A549 (cell line): ENCODE measurements around the gene DDX1.

Source experiments
- CEBPB ChIP-seq, 2 experiments: fragments of >200 bp in 1 of 2; sonication (Bioruptor Twin) in 1 of 2; formaldehyde crosslinking in 1 of 2; IDR thresholded peaks; 2 replicates each; pipeline ENCODE4 v1.6.1; 2012 to 2016
- CHD2 ChIP-seq: fragments of 150-350 bp; IDR thresholded peaks from 2 replicates; pipeline ENCODE4 v1.6.1; 2014; ENCODE audit warnings: low read length; ENCODE audit not compliant: partially characterized antibody
- ESRRA ChIP-seq: fragments of 150-350 bp; IDR thresholded peaks from 2 replicates; pipeline ENCODE4 v1.6.1; 2014; ENCODE audit warnings: mild to moderate bottlenecking, low read length, borderline replicate concordance
- FOSL2 ChIP-seq, 2 experiments: fragments of 450-650 bp in 1 of 2; fragments of >200 bp in 1 of 2; sonication (Bioruptor Twin) in 1 of 2; formaldehyde crosslinking; IDR thresholded peaks; 2 replicates each; pipeline versions ENCODE4 v1.5.0 to v1.6.1; 2016 to 2020; ENCODE audit warnings: mild to moderate bottlenecking in 1 of 2, moderate library complexity in 1 of 2
- HDAC2 ChIP-seq: fragments of 200-600 bp; sonication (generic); IDR thresholded peaks from 2 replicates; pipeline ENCODE4 v1.6.1; 2016
- PBX3 ChIP-seq: IDR thresholded peaks from 2 replicates; pipeline ENCODE4 v1.6.1; 2012
- PHF8 ChIP-seq: fragments of 200-600 bp; sonication (generic); IDR thresholded peaks from 2 replicates; pipeline ENCODE4 v1.6.1; 2016; ENCODE audit warnings: low read depth, mild to moderate bottlenecking, antibody characterized with exemption, moderate library complexity, borderline replicate concordance
- POLR2A ChIP-seq: IDR thresholded peaks from 2 replicates; pipeline ENCODE4 v1.6.1; 2012; ENCODE audit warnings: mild to moderate bottlenecking, low read length
- RAD21 ChIP-seq, 2 experiments: fragments of >200 bp in 1 of 2; sonication (Bioruptor Twin) in 1 of 2; formaldehyde crosslinking in 1 of 2; IDR thresholded peaks in 1 of 2; conservative IDR thresholded peaks in 1 of 2; 2 replicates in 1 of 2; 3 replicates in 1 of 2; pipeline ENCODE4 v1.6.1; 2012 to 2018; ENCODE audit warnings: inconsistent platforms in 1 of 2
- RNF2 ChIP-seq: fragments of 200-600 bp; sonication (generic); IDR thresholded peaks from 2 replicates; pipeline ENCODE4 v1.6.1; 2016; ENCODE audit warnings: low read depth, mild to moderate bottlenecking, antibody characterized with exemption, moderate library complexity, borderline replicate concordance
- TF ChIP-seq, protein P1 (sequence below): fragments of >200 bp; sonication (Bioruptor Twin); formaldehyde crosslinking; IDR thresholded peaks from 3 replicates; pipeline ENCODE4 v1.5.1; 2016

DNA sequence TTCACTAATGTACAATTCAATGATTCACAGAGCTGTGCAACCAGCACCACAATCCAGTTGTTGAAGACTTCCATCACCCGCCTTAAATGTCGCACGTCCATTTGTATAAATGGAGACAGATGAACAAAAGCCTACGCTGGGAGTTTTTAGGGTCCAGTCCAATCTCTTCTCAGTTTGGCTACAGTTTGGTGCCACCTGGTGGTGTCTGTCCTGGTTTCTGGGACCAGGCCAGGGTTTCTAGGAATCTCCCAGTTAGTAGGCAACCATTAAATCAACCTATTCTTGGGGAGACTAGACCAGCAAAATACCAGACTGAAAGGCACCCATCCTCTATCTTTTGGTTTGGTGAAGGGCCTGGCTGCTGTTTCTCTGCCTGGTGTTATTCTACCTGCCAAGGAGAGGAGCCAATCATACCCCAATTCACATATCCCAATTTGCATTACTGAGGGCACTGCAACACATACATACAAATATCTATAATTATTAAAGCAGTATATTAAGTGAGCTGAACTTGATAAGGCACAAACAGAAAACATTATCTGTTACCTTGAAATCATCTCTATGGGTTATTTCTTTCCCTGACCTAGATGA is 3.2 kb upstream of the DDX1 start:
- no peak for TF ChIP-seq FOSL2 (IDR thresholded peaks at IDR 0.05)
- TF ChIP-seq FOSL2 (CRISPR knock-in tag; IDR thresholded peaks at IDR 0.05) = no peak
- TF ChIP-seq, protein P1, sequence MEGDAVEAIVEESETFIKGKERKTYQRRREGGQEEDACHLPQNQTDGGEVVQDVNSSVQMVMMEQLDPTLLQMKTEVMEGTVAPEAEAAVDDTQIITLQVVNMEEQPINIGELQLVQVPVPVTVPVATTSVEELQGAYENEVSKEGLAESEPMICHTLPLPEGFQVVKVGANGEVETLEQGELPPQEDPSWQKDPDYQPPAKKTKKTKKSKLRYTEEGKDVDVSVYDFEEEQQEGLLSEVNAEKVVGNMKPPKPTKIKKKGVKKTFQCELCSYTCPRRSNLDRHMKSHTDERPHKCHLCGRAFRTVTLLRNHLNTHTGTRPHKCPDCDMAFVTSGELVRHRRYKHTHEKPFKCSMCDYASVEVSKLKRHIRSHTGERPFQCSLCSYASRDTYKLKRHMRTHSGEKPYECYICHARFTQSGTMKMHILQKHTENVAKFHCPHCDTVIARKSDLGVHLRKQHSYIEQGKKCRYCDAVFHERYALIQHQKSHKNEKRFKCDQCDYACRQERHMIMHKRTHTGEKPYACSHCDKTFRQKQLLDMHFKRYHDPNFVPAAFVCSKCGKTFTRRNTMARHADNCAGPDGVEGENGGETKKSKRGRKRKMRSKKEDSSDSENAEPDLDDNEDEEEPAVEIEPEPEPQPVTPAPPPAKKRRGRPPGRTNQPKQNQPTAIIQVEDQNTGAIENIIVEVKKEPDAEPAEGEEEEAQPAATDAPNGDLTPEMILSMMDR = peak; percentile 81
- peak; percentile 70 to 74 for TF ChIP-seq RAD21 (conservative IDR thresholded peaks at IDR 0.05 in 1 of 2, IDR thresholded peaks at IDR 0.05 in 1 of 2)
- no peak for TF ChIP-seq PBX3
- TF ChIP-seq PHF8 = no peak
- TF ChIP-seq ESRRA = no peak
- TF ChIP-seq RNF2 = no peak
- TF ChIP-seq POLR2A = no peak
- no peak for TF ChIP-seq HDAC2
- TF ChIP-seq CEBPB (IDR thresholded peaks at IDR 0.05) = no peak
- no peak for TF ChIP-seq CHD2
